ENCODE results near the gene C19orf38.

The C19orf38 gene

GRCh38 chr19:10809651-10810285 lies 38.4 kb upstream of the C19orf38 start:
- TF ChIP-seq CTCF (IDR thresholded peaks at IDR 0.05; ENCODE audit: extremely low read depth, missing control alignments) = no peak
- no peak for DNase-seq (ENCODE audit: low spot score)

- TF ChIP-seq CTCF (IDR thresholded peaks at IDR 0.05; ENCODE audit: extremely low read depth, missing control alignments) = no peak
- DNase-seq (ENCODE audit: low spot score) = no peak
These were observed 36.7 kb upstream of the C19orf38 start for GRCh38 chr19:10811391-10812111.

GRCh38 chr19:10812196-10812595 lies 36.0 kb upstream of the C19orf38 start:
- no peak for TF ChIP-seq CTCF (IDR thresholded peaks at IDR 0.05; ENCODE audit: extremely low read depth, missing control alignments)
- DNase-seq (ENCODE audit: low spot score) = no peak

GRCh38 chr19:10812902-10813404 lies 35.3 kb upstream of the C19orf38 start:
- DNase-seq (ENCODE audit: low spot score) = no peak

GRCh38 chr19:10815007-10815536 lies 33.1 kb upstream of the C19orf38 start:
- no peak for DNase-seq (ENCODE audit: low spot score)
- no peak for TF ChIP-seq CTCF (IDR thresholded peaks at IDR 0.05; ENCODE audit: extremely low read depth, missing control alignments)

More at GRCh38 chr19:10812902-10813404, 35.3 kb upstream of the C19orf38 start:
- no peak for TF ChIP-seq CTCF (IDR thresholded peaks at IDR 0.05; ENCODE audit: extremely low read depth, missing control alignments)

GRCh38 chr19:10815969-10816644 lies 32.1 kb upstream of the C19orf38 start:
- DNase-seq (ENCODE audit: low spot score) = no peak
- TF ChIP-seq CTCF (IDR thresholded peaks at IDR 0.05; ENCODE audit: extremely low read depth, missing control alignments) = no peak

GRCh38 chr19:10816691-10817090 lies 31.5 kb upstream of the C19orf38 start:
- no peak for DNase-seq (ENCODE audit: low spot score)

More at GRCh38 chr19:10816691-10817090, 31.5 kb upstream of the C19orf38 start:
- TF ChIP-seq CTCF (IDR thresholded peaks at IDR 0.05; ENCODE audit: extremely low read depth, missing control alignments) = no peak

All from GM20000 (cell line).